ENCODE results near the gene NIPBL.
A peak's percentile ranks its signal among the peaks of the same experiment; 100 is the strongest.
"Not testable (repeated sequence)": the region's sequence is repeated elsewhere in the genome, so short reads cannot be mapped to it uniquely, and the experiment has no call there.

Gene NIPBL

GRCh38 chr5:36946101-36946500 lies 69.5 kb downstream of the NIPBL start:
- no peak for DNase-seq (ENCODE audit: low read depth)

- no peak for DNase-seq (ENCODE audit: low read depth)
Measured at GRCh38 chr5:36948041-36948440, 71.5 kb downstream of the NIPBL start.

- no peak for DNase-seq (ENCODE audit: low read depth)
Measured at GRCh38 chr5:36948650-36949049, 72.1 kb downstream of the NIPBL start.

- DNase-seq (ENCODE audit: low read depth) = no peak
Measured at GRCh38 chr5:36949593-36949992, 73.0 kb downstream of the NIPBL start.

- peak; percentile 18 for DNase-seq (ENCODE audit: low read depth)
Measured at GRCh38 chr5:36950586-36951457, 74.3 kb downstream of the NIPBL start.

GRCh38 chr5:36953043-36953442 lies 76.5 kb downstream of the NIPBL start:
- DNase-seq (ENCODE audit: low read depth) = no peak

GRCh38 chr5:36957953-36958537 lies 81.5 kb downstream of the NIPBL start:
- no peak for DNase-seq (ENCODE audit: low read depth)

GRCh38 chr5:36958612-36959011 lies 82.0 kb downstream of the NIPBL start:
- DNase-seq (ENCODE audit: low read depth) = no peak

GRCh38 chr5:36965179-36965578 lies 88.6 kb downstream of the NIPBL start:
- no peak for DNase-seq (ENCODE audit: low read depth)

- no peak for DNase-seq (ENCODE audit: low read depth)
Measured at GRCh38 chr5:36969700-36970395, 93.3 kb downstream of the NIPBL start.

GRCh38 chr5:36978196-36978595 lies 101.6 kb downstream of the NIPBL start:
- no peak for DNase-seq (ENCODE audit: low read depth)

GRCh38 chr5:36982146-36982545 lies 105.6 kb downstream of the NIPBL start:
- DNase-seq (ENCODE audit: low read depth) = no peak

GRCh38 chr5:36985387-36985786 lies 108.8 kb downstream of the NIPBL start:
- DNase-seq (ENCODE audit: low read depth) = no peak

- DNase-seq (ENCODE audit: low read depth) = no peak
Measured at GRCh38 chr5:36988396-36988795, 111.8 kb downstream of the NIPBL start.

GRCh38 chr5:36998578-36998977 lies 122.0 kb downstream of the NIPBL start:
- DNase-seq (ENCODE audit: low read depth) = no peak

GRCh38 chr5:37002176-37002751 lies 125.7 kb downstream of the NIPBL start:
- no peak for DNase-seq (ENCODE audit: low read depth)

- DNase-seq (ENCODE audit: low read depth) = no peak
Measured at GRCh38 chr5:37005252-37005651, 128.7 kb downstream of the NIPBL start.

- peak; percentile 13 for DNase-seq (ENCODE audit: low read depth)
Measured at GRCh38 chr5:37005946-37006540, 129.5 kb downstream of the NIPBL start.

GRCh38 chr5:37013181-37013580 lies 136.6 kb downstream of the NIPBL start:
- not testable (repeated sequence) for DNase-seq (ENCODE audit: low read depth)

GRCh38 chr5:37014321-37014720 lies 137.8 kb downstream of the NIPBL start:
- no peak for DNase-seq (ENCODE audit: low read depth)

- no peak for DNase-seq (ENCODE audit: low read depth)
Measured at GRCh38 chr5:37015795-37016666, 139.5 kb downstream of the NIPBL start.
